ENCODE measurements around the gene EXOC5.

The EXOC5 gene, protein sequence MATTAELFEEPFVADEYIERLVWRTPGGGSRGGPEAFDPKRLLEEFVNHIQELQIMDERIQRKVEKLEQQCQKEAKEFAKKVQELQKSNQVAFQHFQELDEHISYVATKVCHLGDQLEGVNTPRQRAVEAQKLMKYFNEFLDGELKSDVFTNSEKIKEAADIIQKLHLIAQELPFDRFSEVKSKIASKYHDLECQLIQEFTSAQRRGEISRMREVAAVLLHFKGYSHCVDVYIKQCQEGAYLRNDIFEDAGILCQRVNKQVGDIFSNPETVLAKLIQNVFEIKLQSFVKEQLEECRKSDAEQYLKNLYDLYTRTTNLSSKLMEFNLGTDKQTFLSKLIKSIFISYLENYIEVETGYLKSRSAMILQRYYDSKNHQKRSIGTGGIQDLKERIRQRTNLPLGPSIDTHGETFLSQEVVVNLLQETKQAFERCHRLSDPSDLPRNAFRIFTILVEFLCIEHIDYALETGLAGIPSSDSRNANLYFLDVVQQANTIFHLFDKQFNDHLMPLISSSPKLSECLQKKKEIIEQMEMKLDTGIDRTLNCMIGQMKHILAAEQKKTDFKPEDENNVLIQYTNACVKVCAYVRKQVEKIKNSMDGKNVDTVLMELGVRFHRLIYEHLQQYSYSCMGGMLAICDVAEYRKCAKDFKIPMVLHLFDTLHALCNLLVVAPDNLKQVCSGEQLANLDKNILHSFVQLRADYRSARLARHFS

DNA sequence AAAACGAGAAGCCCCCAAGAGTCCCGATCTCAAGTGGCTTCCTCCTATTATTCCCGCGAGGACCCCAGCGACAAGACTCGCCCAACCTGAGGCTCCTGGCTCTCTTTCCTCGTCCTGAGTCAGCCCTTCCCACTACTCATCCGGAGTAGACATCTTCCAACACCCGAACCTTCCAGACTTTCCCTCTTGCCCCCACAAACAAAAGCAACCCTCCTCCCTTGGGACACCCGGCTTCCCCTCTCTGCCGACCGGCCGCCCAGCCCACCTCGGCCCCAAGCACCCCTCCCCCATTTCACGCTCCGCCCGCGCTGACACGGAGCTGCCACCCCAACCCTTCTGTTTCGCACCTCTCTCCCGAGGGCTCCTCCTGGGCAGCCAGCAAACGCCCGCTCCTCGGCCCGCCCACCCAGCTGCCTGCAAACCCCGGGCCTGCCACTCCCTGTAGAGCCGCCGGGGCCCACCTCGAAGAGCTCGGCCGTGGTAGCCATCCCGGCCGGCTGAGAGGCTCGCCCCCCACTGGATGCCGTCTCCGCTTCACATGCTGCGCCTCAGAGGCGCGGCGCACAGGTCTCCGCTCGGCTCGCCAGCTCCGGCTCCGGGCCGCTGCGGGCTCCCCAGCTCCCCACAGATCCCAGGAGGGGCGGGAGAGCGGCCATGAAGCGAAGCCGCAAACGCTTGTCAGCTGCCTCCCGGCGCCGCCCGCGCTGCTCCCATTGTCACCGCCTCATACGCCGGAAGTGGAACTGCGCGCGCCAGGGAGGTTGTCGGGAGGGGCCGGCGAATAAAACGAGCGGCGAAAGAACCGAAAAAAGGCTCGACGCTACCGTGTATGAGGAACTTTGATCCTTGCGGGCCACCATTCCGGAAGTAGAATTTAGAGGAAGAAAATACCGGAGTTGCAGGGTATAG is at the start of gene EXOC5, which contains the start of gene AP5M1:
Gene EXOC5, minus strand, starts transcription at position 745 of the 909 bp plus-strand sequence. Its CDS starts 257 bp downstream, at position 488.
Gene AP5M1, plus strand, starts transcription at position 811 of the 909 bp plus-strand sequence. CDS start 344 bp downstream, outside the sequence.
- DNase-seq (ENCODE audit: low read depth), result peak; percentile 81

- peak; percentile 62 for DNase-seq (ENCODE audit: low read depth)
Measured at GRCh38 chr14:57317248-57317833, 48.6 kb upstream of the EXOC5 start.

GRCh38 chr14:57314396-57315089 is 45.8 kb upstream of the EXOC5 start:
- no peak for DNase-seq (ENCODE audit: low read depth)

DNA sequence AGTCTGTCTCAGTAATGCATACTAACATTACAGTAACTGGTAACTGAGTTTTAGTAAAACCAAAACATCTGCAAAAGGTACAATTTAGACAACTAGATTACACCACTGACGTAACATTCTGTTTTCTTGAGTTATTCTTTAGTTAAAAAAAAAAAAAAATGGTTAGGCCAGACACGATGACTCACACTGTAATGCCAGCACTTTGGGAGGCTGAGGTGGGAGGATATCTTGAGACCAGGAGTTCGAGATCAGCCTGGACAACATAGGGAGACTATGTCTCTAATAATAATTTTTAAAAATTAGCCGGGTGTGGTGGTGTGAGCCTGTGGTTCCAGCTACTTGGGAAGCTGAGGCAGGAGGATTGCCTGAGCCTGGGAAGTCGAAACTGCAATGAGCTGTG is 34.2 kb upstream of the EXOC5 start:
- DNase-seq (ENCODE audit: low read depth), result no peak

DNA sequence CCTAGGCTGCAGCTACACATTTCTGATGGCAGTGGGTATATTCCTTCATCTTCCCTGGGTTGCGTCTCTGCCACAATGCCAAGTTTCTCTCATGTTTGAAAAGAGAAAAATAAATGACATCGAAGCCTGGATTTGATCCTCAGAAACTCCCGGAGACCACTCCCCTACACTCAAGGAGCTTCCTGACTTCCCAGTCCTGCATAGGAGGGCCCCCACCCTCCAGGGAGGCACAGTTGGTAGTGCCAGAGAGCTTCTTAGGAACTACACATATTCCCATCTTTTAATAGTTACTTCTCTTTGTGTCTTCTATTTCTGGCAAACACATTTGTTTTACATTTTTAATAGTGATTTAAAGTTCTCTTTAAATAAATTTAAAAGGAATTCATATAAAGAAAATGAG is 30.8 kb upstream of the EXOC5 start:
- DNase-seq (ENCODE audit: low read depth), result no peak

DNA sequence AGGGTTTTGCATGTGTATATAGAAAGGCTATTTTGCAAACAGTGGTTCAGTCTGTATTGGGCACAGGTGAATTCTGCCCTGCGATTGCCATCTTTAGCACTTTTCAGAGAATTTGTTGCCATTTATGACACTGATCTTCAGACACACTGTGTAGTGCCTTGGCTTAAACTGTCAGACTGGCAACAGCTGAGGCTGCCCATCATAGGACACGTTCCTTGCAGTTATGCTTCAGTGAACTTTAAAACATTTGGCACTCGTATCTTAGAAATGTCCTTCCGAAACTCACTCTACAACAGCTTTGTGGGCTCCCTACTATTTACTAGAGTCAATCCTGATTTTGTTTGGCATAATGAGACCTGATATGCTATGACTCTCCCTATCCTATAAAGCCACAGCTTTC is 29.1 kb upstream of the EXOC5 start:
- no peak for DNase-seq (ENCODE audit: low read depth)

DNA sequence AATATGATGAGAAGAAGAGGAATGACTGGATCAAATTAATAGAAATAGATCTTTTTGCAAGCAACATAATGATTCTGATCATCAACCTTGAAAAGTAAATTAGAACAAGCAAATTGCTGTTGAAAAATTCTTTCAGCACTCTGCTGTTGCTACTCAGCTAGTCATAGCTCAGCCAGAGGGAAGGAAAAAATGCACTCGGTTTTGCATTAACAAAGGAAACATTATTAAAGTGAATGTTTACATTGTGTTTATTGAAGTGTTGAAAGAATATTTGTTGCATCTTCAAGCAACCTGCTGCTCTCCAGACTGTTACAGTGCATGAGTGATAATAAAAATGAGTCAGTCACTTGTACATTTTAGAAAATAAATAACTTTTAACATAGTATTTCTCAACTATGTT is 26.5 kb upstream of the EXOC5 start:
- DNase-seq (ENCODE audit: low read depth), result no peak

GRCh38 chr14:57293866-57294837 is 25.4 kb upstream of the EXOC5 start:
- no peak for DNase-seq (ENCODE audit: low read depth)

- DNase-seq (ENCODE audit: low read depth), result no peak
Measured at GRCh38 chr14:57291692-57292647, 23.3 kb upstream of the EXOC5 start.

DNA sequence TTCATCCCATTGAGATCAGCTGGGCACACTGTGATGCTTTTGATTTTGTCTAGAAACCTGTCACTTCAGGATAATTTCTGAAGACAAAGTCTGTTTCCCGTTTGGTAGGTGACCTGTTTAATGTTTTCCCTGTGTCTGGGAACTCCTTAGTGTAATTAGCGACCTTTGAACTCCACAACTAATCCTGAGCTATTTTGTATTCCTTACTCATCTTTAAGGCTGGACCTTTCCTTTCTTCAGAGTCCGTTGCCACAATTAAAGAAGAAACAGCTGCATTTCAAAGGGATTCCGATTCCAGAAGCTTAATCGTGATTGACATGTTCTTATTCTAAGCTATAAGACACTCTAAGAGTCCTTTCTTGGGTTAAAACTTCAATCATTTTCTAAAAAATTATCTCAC is 22.0 kb upstream of the EXOC5 start:
- DNase-seq (ENCODE audit: low read depth), result no peak

DNA sequence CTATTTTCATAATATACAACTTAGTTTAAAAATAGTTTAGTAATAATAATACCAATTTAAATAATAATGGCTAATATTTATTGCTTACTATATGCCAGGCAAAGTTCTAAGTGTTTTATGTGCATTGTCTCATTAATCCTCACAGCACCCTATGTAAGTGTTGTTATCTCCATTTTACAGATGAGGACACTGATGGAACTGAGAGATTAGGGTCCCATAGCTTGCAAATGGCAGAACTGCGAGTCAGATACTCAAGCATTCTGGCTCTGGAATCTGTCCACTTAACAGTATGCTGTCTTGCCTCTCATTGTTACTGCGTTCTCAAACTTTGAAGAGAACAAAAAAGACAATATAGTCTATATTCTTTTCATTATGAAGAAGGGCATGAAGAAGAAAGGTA is 19.0 kb upstream of the EXOC5 start:
- DNase-seq (ENCODE audit: low read depth), result no peak

DNA sequence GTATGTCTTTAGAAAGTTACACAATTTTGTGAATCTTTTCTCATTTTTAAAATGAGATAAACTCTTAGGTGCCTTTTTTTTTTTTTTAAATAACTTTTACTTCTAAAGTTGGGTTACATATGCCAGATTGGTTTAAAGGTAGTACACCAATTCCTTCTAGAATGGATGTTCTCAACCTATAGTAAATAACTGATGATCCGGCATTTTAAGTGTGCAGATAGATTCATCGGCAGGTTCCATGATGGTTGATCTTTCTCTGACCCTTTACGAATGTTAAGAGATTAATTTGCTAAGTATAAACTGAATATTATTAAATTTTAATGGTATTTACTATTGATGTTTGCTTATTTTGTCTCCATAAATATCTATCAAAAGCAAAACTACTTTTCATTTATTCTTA is 8.4 kb upstream of the EXOC5 start:
- no peak for DNase-seq (ENCODE audit: low read depth)

DNA sequence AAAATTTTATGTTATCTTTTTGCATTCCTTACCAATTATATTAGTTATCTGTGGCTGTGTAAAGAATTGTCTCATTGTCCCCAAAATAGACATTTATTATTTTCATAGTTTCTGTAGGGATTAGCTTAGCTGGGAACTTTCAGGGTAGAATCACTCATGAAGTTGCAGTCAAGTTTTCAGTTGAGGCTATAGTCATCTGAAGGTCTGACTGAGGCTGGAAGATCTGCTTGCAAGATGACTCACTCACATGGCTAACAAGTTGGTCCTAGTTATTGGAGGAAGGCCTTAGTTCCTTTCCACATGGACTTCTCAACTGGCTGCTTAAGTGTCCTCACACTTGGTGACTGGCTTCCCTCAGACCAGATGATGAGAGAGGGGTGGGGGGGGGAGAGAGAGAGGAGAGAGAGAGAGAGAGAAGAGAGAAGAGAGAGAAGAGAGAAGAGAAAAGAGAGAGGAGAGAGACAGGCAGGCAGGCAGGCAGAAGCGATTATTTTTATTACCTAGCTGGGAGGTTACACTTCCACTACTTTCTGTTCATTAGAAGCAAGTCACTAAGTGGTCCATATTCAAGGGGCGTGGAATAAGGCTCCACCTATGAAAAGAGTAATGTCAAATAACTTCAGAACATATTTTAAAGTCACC is 6.4 kb upstream of the EXOC5 start:
- no peak for DNase-seq (ENCODE audit: low read depth)

DNA sequence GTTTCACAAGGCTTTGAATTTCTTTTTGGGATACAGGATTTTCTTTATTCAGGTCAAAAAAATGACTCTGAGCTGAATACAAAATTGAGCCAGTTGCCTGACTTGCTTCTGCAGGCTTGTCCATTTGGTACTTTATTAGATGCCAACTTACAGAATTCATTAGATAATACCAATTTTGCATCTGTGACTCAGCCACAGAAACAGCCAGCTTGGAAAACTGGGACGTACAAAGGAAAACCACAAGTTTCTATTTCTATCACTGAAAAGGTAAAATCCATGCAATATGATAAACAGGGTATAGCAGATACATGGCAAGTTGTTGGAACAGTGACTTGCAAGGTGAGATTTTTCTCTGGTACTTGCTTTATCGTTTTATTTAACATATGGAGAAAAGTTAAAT is 5.8 kb upstream of the EXOC5 start:
- no peak for DNase-seq (ENCODE audit: low read depth)

DNA sequence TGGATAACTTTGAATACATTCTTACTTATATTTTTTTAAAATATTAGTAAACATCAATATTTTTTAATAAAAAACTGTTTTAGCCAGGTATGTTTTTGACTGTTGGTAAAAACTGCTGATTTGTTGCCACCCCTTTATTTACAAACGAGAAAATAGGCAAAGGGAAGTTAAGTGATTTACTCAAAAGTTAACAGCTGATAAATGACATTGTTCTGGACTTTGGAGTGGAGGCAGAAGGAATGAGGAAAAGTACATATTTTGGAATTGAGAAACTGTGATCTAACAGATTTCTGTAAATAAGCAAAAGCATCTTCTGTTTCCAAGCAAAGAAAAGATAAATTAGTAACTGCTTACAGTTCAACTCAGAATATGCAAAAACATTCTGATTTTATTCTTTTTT is 4.5 kb upstream of the EXOC5 start:
- DNase-seq (ENCODE audit: low read depth), result no peak

DNA sequence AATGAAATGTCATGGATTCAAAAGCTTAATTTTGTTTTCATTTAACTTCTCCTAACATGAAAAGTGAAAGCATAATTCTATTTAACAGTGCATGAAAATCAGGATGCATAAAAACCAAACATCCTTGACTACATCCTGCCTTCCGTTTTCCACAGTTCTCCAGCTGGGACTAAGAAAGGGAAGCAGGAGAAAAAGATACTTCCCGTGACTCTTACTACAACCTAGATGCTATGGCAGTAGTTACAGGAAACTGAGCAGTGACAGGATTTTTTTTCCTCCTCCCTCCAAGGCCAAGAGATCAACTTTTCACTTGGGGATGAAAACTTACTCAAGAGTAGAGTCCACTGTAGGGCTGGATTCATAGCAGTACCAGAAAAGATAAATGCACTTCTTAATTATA is 2.6 kb downstream of the EXOC5 start:
- no peak for DNase-seq (ENCODE audit: low read depth)

DNA sequence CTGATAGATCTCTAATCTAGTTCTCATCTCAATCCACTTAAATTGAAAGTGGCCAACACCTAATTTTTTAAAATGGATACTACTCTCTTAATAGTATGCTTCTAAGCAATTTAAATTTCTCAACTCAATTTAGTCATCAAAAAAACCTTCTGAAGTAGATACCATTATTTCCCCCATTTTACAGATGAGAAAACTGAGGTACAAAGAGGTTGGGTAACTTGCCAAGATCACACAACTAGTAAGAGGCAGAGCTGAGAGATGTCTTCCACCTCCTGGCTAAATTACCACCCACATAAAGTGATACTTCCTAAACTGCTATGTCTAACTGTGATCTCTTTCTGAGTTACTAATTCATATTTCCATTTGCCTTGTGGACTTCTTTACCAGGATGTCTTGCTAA is 6.6 kb downstream of the EXOC5 start:
- DNase-seq (ENCODE audit: low read depth), result no peak

DNA sequence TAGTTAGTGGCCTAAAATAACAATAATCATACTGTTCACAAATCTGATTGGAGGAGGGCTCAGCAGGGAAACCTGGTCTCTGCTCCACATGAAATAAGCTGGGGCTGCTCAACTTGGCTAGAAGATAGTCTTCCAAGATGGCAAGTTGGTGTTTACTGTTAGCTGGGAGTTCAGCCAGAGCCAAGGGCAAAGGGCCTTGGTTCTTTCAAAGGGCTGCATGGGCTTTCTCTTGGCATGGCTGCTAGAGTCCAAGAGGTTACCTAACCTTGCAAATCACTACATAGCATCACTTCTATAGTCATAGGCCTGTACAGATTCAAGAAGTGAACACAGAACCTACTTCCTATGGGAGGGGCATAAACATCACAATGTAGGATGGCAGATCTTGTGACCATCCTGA is 7.1 kb downstream of the EXOC5 start:
- DNase-seq (ENCODE audit: low read depth), result no peak

Data from stimulated activated CD4-positive, alpha-beta T cell treated with anti-CD3 and anti-CD28 coated beads, Interleukin-2, amount 100 ng/mL, for 4 hours (primary cell).